ENCODE results near the gene NFATC2. TPM values are rescaled to one million over a fixed set of nuclear protein-coding genes. Genes with fewer than 3 reads are reported as not detected.

The NFATC2 gene
- total and polyA plus RNA-seq, 2 experiments from 2014 or later = 4.9 to 8.3 TPM

DNA sequence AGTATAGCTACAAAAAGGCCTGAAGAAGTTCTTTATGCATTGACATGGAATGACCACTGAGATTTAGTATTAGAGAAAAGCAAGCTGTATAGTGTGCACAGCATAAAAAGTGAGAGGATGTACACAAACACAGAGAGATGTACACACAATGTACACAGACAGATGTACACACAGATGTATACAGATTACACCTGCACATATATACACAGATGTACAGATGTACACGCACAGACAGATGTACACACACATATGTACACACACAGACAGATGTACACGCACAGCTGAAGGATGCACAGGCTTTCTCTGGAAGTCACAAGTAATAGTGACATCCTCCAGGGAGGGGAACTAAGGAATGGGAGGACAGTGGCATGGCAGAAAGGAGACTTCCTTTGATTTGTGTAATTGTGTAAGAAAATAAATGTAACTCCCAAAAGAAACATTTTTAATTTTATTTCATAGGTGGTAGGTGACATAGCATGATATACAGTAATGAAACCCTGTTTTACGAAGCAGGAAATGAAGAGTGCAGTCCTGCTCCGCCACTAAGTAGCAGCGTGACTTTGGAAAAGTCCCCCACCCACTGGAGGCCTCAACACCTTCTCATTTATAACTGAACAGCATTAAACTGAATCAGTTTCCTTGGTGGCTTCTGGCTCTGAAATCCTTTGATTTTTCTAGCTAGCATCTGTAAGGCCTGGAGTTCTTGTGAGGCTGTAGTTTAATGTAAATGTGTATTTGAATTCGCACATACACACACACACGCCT is 14.1 kb downstream of the NFATC2 start:
- DNase-seq (ENCODE audit: low spot score) = no peak
- H4K20me1 ChIP-seq (ENCODE audit: insufficient read depth, poor library complexity, severe bottlenecking) = no peaks in the 10 kb centered on the region
- peaks cover 45% of the 10 kb centered on the region for H3K79me2 ChIP-seq
- H2AFZ ChIP-seq = no peak overlapping the region
- H3K27me3 ChIP-seq = no peaks in the 10 kb centered on the region
- 54% methylated on average over 7 of the region's 7 CpGs for WGBS (ENCODE audit: low lambda C conversion rate, missing lambda C conversion rate)
- H3K4me3 ChIP-seq = no peak overlapping the region
- H3K9me2 ChIP-seq (replicated peaks; ENCODE audit: insufficient read depth) = no peaks in the 10 kb centered on the region
- H3K36me3 ChIP-seq (replicated peaks; ENCODE audit: insufficient read depth, low read depth) = no peaks in the 10 kb centered on the region
- TF ChIP-seq, protein P1, sequence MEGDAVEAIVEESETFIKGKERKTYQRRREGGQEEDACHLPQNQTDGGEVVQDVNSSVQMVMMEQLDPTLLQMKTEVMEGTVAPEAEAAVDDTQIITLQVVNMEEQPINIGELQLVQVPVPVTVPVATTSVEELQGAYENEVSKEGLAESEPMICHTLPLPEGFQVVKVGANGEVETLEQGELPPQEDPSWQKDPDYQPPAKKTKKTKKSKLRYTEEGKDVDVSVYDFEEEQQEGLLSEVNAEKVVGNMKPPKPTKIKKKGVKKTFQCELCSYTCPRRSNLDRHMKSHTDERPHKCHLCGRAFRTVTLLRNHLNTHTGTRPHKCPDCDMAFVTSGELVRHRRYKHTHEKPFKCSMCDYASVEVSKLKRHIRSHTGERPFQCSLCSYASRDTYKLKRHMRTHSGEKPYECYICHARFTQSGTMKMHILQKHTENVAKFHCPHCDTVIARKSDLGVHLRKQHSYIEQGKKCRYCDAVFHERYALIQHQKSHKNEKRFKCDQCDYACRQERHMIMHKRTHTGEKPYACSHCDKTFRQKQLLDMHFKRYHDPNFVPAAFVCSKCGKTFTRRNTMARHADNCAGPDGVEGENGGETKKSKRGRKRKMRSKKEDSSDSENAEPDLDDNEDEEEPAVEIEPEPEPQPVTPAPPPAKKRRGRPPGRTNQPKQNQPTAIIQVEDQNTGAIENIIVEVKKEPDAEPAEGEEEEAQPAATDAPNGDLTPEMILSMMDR (IDR thresholded peaks at IDR 0.05; ENCODE audit: poor library complexity) = no peak
- no peak for TF ChIP-seq EZH2phosphoT487 (IDR thresholded peaks at IDR 0.05; ENCODE audit: low read depth, severe bottlenecking, unreplicated experiment)
- no peak for TF ChIP-seq EZH2 (IDR thresholded peaks at IDR 0.05; ENCODE audit: borderline replicate concordance)
- peak overlapping the region; percentile 67 for H3K4me2 ChIP-seq
- peaks cover 12% of the 10 kb centered on the region for H3K4me1 ChIP-seq (ENCODE audit: insufficient read depth)
- peak overlapping the region; percentile 38 for H3K27ac ChIP-seq
- no peaks in the 10 kb centered on the region for H3K9me3 ChIP-seq (ENCODE audit: low read depth)

GRCh38 chr20:51526754-51527153 is 15.8 kb downstream of the NFATC2 start:
- 98% methylated on average over 4 of the region's 4 CpGs for WGBS (ENCODE audit: low lambda C conversion rate, missing lambda C conversion rate)
- Histone ChIP-seq H4K20me1 (ENCODE audit: insufficient read depth, poor library complexity, severe bottlenecking) (no peaks in the 10 kb centered on the region), H3K9me3 (ENCODE audit: low read depth) (no peaks in the 10 kb centered on the region), H3K27me3 (no peaks in the 10 kb centered on the region), H2AFZ (no peak overlapping the region), H3K4me3 (no peak overlapping the region), H3K4me1 (ENCODE audit: insufficient read depth) (peaks cover 12% of the 10 kb centered on the region), H3K9me2 (replicated peaks; ENCODE audit: insufficient read depth) (no peaks in the 10 kb centered on the region), H3K79me2 (peaks cover 31% of the 10 kb centered on the region), H3K4me2 (no peak overlapping the region), H3K27ac (no peak overlapping the region), H3K36me3 (replicated peaks; ENCODE audit: insufficient read depth, low read depth) (no peaks in the 10 kb centered on the region)
- TF ChIP-seq EZH2phosphoT487 (IDR thresholded peaks at IDR 0.05; ENCODE audit: low read depth, severe bottlenecking, unreplicated experiment) (no peak), EZH2 (IDR thresholded peaks at IDR 0.05; ENCODE audit: borderline replicate concordance) (no peak)
- TF ChIP-seq, protein P1 (IDR thresholded peaks at IDR 0.05; ENCODE audit: poor library complexity) = no peak
- no peak for DNase-seq (ENCODE audit: low spot score)

GRCh38 chr20:51526106-51526470 is 16.4 kb downstream of the NFATC2 start:
- Histone ChIP-seq H3K4me2 (no peak overlapping the region), H3K9me2 (replicated peaks; ENCODE audit: insufficient read depth) (no peaks in the 10 kb centered on the region), H3K27me3 (no peaks in the 10 kb centered on the region), H3K79me2 (peaks cover 25% of the 10 kb centered on the region), H3K4me1 (ENCODE audit: insufficient read depth) (peaks cover 12% of the 10 kb centered on the region), H3K4me3 (no peak overlapping the region), H3K36me3 (replicated peaks; ENCODE audit: insufficient read depth, low read depth) (no peaks in the 10 kb centered on the region), H4K20me1 (ENCODE audit: insufficient read depth, poor library complexity, severe bottlenecking) (no peaks in the 10 kb centered on the region), H2AFZ (no peak overlapping the region), H3K27ac (no peak overlapping the region), H3K9me3 (ENCODE audit: low read depth) (no peaks in the 10 kb centered on the region)
- no peak for TF ChIP-seq EZH2 (IDR thresholded peaks at IDR 0.05; ENCODE audit: borderline replicate concordance)
- TF ChIP-seq, protein P1 (IDR thresholded peaks at IDR 0.05; ENCODE audit: poor library complexity) = no peak
- TF ChIP-seq EZH2phosphoT487 (IDR thresholded peaks at IDR 0.05; ENCODE audit: low read depth, severe bottlenecking, unreplicated experiment) = no peak
- no peak for DNase-seq (ENCODE audit: low spot score)
- WGBS (ENCODE audit: low lambda C conversion rate, missing lambda C conversion rate) = 71% methylated on average over 8 of the region's 8 CpGs
